ENCODE data around the gene ZNF594. TPM values are rescaled to one million over a fixed set of nuclear protein-coding genes. Genes with fewer than 3 reads are reported as not detected.
"Not testable (repeated sequence)": the region's sequence is repeated elsewhere in the genome, so short reads cannot be mapped to it uniquely, and the experiment has no call there.

ZNF594 gene
- total and polyA plus RNA-seq, 2 of the 13 experiments (the other 11 are each of a cell fraction or from before 2014, with no cell fraction given) = 2.9 to 9.6 TPM

- ATAC-seq; FAIRE-seq; in situ Hi-C loops (cut with HindIII; ENCODE audit: extremely low pct_ligation_motif_present, low pct_unique_long_range_greater_than_20kb); DNase-seq (ENCODE audit: low spot score); H3K36me3 ChIP-seq (replicated peaks in 1 of 2; ENCODE audit: control insufficient read depth in 1 of 2, insufficient read depth in 2 of 2, low read length in 2 of 2); POLR2A ChIA-PET; CTCF ChIA-PET (ENCODE audit: low intra/inter-chr PET ratio, low total read pairs); H3K9me3 ChIP-seq (ENCODE audit: low read length); BruUV-seq (replicated peaks); intact Hi-C loops (cut with micrococcal nuclease; ENCODE audit: unreplicated experiment); H3K9ac ChIP-seq (ENCODE audit: insufficient read depth, low read depth, low read length); H3K4me3 ChIP-seq (replicated peaks in 1 of 3; ENCODE audit: insufficient read depth in 1 of 3, low read depth in 2 of 3, low read length in 3 of 3); H3K27ac ChIP-seq (ENCODE audit: extremely low read length, insufficient read depth, low read length); H3K79me2 ChIP-seq (ENCODE audit: insufficient read depth, low read length); H2AFZ ChIP-seq (ENCODE audit: low read length); H3K4me2 ChIP-seq (ENCODE audit: low read depth, low read length): not testable (repeated sequence)
- 71% methylated on average over 7 of the region's 7 CpGs for WGBS (ENCODE audit: low lambda C conversion rate)
- Histone ChIP-seq H3K27me3 (ENCODE audit: control insufficient read depth in 1 of 2, insufficient read depth in 2 of 2, low read length in 2 of 2) (peaks cover 7 to 54% of the 10 kb centered on the region in 2 experiments; a peak in 4 of 5 replicates), H4K20me1 (ENCODE audit: insufficient read depth, low read length) (peaks cover 35% of the 10 kb centered on the region), H3K4me1 (ENCODE audit: insufficient read depth, low read length) (peaks cover 21% of the 10 kb centered on the region)
Observed at GRCh38 chr17:5233492-5233891, 41.8 kb upstream of the ZNF594 start.

GRCh38 chr17:5226940-5227878 lies 35.5 kb upstream of the ZNF594 start:
- Histone ChIP-seq H2AFZ (ENCODE audit: low read length) (no peak overlapping the region), H3K36me3 (replicated peaks in 1 of 2; ENCODE audit: control insufficient read depth in 1 of 2, insufficient read depth in 2 of 2, low read length in 2 of 2) (no peaks in the 10 kb centered on the region), H3K4me2 (ENCODE audit: low read depth, low read length) (no peak overlapping the region), H3K27ac (ENCODE audit: extremely low read length, insufficient read depth, low read length) (no peak overlapping the region), H3K9me3 (ENCODE audit: low read length) (no peaks in the 10 kb centered on the region), H4K20me1 (ENCODE audit: insufficient read depth, low read length) (peaks cover 7% of the 10 kb centered on the region; the same call in 1 of the 2 replicates), H3K9ac (ENCODE audit: insufficient read depth, low read depth, low read length) (no peak overlapping the region), H3K4me3 (replicated peaks in 1 of 3; ENCODE audit: insufficient read depth in 1 of 3, low read depth in 2 of 3, low read length in 3 of 3) (no peak overlapping the region), H3K79me2 (ENCODE audit: insufficient read depth, low read length) (no peaks in the 10 kb centered on the region), H3K27me3 (ENCODE audit: control insufficient read depth in 1 of 2, insufficient read depth in 2 of 2, low read length in 2 of 2) (peaks cover 5 to 36% of the 10 kb centered on the region in 2 experiments; a peak in 3 of 5 replicates), H3K4me1 (ENCODE audit: insufficient read depth, low read length) (peaks cover 10% of the 10 kb centered on the region)
- no peak for ATAC-seq
- FAIRE-seq = no peak
- no peak for TF ChIP-seq ZNF572 (CRISPR knock-in tag; IDR thresholded peaks at IDR 0.05)
- TF ChIP-seq AHR (CRISPR knock-in tag; IDR thresholded peaks at IDR 0.05) = no peak
- no peak for TF ChIP-seq POLR2G (IDR thresholded peaks at IDR 0.05; ENCODE audit: low read depth, low read length)
- no peak for TF ChIP-seq ZNF12 (CRISPR knock-in tag; IDR thresholded peaks at IDR 0.05)
- TF ChIP-seq MNT (IDR thresholded peaks at IDR 0.05) = no peak
- TF ChIP-seq ZNF792 (CRISPR knock-in tag; IDR thresholded peaks at IDR 0.05) = no peak
- no peak for TF ChIP-seq ZNF879 (CRISPR knock-in tag; IDR thresholded peaks at IDR 0.05)
- TF ChIP-seq ZNF841 (CRISPR knock-in tag; IDR thresholded peaks at IDR 0.05; ENCODE audit: borderline replicate concordance) = no peak
- ChIA-PET POLR2A (no interaction called here), CTCF (ENCODE audit: low intra/inter-chr PET ratio, low total read pairs) (no interaction called here)
- intact Hi-C loops (cut with micrococcal nuclease; ENCODE audit: unreplicated experiment) = no loop called here
- no TSS peak for BruUV-seq (replicated peaks)
- 85% methylated on average over 11 of the region's 15 CpGs for WGBS (ENCODE audit: low lambda C conversion rate)
- in situ Hi-C loops (cut with HindIII; ENCODE audit: extremely low pct_ligation_motif_present, low pct_unique_long_range_greater_than_20kb) = no loop called here
- no peak for DNase-seq (ENCODE audit: low spot score)
